Measurements from ENCODE around the gene KEL.
"Not testable (repeated sequence)": the region's sequence is repeated elsewhere in the genome, so short reads cannot be mapped to it uniquely, and the experiment has no call there.

Gene KEL, protein sequence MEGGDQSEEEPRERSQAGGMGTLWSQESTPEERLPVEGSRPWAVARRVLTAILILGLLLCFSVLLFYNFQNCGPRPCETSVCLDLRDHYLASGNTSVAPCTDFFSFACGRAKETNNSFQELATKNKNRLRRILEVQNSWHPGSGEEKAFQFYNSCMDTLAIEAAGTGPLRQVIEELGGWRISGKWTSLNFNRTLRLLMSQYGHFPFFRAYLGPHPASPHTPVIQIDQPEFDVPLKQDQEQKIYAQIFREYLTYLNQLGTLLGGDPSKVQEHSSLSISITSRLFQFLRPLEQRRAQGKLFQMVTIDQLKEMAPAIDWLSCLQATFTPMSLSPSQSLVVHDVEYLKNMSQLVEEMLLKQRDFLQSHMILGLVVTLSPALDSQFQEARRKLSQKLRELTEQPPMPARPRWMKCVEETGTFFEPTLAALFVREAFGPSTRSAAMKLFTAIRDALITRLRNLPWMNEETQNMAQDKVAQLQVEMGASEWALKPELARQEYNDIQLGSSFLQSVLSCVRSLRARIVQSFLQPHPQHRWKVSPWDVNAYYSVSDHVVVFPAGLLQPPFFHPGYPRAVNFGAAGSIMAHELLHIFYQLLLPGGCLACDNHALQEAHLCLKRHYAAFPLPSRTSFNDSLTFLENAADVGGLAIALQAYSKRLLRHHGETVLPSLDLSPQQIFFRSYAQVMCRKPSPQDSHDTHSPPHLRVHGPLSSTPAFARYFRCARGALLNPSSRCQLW

DNA sequence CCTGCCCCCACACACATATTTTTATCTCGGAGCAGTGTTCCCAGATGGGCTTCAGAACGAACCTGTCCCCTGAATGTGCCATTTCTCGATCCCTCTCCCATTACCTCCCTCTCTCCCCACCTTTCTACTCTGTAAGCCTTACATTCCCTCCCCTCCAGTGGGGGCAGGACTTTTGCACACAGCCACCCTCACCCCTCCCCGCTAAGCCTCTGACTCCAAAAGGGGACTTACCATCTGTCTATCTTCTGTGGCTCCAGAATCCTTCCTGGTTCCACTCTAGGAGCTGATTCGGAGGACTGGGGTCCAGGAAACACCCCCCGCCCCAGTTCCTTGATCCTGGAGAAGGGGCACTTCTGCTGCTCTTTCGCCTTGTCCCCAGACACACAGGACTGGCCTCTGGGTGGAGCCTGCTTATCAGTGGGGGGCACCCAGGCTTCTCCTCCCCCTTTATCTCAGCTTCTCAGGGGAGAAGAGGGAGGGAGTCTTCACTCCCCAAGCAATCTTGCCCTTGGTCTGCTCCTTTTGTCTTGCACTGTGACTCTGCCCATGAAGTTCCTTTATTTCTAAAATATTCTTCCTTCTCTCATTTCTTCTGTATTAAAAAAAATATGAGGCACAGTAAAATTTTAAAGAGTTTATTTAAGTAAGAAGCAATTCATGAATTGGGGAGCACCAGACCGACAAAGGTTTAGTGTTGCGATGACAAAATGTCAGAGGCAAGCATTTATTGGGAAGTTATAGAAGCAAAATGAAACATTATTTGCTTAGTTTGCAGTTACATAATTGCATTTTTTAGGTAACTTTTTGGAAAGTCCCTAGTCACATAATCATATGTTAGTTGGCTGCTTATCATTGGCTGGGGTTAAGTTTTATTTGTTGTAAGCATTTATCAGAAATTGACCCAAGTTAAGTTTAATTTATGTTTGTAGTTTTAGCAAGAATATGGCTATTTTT is at the start of gene KEL:
KEL (minus strand) TSS at position 391 of the 954 bp plus-strand sequence; CDS start at position 234, 157 bp downstream.
- no peak for DNase-seq

DNA sequence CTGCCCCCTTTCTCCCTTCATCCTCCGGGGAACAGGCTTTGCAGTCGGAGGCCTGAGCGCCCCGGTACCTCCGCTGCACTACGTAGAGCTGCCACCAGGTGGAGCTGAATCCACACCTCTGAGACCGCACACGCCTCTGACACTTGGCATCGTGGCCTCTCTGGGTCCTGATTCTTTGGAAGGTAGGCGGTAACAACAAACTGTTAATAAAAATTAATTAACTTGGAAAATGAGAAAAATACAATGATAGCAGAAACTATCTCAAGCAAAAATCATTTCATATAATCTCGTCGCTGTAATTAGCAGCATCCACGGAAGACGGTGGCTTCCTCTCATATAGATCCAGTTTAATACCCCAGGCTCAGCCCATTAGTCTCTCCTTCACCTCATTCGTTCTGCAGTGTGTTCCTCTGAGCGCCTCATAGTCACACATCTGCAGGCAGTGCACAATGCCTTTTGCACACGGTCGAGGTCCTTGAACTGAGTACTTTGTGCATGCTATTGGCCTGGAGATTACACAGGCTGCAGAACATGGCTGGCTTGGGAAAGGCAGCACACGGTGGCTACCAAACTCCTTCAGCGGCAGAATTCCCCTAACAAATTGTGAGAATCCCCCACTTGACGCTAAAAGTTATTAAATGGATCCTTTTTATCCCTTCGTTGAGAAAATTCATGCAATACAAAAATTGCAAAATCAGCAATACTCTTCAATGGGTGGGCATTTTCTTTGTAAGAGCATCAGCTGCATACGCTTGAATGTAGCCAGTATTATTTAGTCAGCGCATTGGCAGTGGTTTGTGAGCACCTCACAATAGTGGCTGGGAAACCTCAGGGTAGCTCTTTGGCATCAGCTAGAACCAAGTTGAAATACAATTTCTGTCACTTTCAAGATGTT is 46.1 kb upstream of the KEL start:
- no peak for DNase-seq

DNA sequence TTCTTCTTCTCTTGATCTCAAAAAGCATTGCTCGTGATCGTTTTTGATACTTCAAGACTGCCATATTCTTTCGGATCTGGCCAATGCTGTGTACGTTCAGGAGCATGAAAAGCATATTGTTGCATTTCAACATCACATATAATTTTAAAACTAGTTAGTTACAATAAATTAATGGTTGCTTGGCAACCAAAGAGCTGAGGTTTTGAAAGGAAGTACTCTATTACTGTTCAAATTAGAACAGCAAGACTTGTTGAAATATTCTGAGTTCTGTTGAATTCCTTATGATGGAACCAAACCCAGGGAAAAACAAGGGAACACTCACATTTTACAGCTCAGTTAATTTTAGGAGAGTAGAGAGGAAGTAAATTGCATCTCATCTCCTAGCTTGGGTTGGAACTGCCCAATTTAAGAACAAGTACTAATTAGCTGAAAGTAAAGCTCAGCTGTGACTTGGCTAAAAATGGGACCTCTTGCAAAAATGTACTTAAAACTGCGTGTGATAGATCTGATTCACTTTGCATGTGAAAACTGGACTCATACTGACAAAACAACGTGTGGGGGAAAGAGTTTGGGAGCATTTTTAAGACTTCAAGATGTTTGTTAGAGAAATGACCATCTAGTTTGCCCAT is 43.6 kb upstream of the KEL start:
- no peak for DNase-seq

DNA sequence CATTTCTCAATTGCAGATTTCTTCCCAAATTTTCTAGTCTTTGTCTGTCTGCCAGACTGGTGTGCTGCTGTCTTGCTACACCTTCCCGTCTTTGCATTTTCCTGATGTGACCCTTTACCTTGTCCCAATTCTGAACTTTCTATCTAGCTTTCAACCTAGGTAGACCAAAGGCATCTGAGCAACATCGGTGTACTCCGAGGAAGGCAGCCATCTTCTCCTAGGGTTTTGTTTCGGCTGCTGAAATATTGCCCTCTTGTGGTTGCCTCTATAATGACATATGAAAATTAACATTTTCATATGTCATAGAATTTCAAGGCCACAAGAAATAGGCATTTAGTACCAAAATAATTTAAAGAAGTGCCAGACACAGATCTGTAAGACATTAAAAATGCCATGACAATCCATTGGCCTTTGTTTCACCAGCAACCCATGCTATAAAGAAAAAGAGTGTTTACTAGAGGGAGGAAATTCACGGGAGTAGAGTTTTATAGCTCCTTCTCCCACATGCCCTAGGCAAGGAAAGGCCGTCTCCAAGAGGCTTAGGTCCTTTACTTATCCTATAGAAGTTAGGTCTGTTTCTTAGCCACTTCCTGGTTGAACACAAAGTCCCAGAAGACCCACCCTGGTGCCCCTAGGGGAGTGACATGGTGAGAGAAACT is 41.4 kb upstream of the KEL start:
- DNase-seq = no peak

DNA sequence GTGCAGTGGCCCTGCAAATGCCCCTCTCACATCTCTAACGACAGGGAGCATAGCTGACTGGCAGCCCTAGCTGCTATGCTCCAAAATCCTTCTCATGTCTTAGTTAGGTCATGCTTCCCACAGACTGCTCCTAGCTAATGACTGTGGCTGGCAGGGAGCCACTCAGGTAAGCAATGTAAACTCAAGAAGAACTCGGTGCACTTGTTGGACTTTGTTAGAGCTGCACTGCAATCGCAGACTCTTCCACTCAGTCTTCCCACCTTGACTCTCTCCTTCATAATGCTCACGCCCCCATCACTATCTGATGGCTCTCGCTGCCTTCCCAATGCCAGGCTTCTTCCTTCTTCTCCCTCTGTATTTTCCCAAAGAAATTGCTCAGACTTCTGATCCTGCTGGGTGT is 40.7 kb upstream of the KEL start:
- no peak for DNase-seq

DNA sequence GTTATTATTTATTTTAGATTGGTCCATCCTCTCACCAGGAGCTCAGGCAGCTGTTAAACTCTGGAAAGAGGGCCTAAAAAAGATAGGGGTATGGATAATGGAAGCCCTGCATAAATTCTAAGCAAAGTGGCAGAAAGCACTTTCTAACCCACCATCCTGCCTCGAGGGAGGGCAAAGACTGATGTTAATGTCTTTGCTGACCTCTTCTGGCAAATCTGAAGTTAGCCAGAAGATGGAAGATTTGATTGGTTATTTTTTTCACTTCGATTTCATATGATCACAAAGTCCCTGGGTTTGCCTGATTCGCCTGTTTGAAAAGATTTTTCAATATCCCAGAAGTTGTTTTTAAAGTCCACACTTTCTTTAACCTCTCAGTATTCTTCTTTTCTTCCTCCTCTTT is 39.9 kb upstream of the KEL start:
- no peak for DNase-seq

DNA sequence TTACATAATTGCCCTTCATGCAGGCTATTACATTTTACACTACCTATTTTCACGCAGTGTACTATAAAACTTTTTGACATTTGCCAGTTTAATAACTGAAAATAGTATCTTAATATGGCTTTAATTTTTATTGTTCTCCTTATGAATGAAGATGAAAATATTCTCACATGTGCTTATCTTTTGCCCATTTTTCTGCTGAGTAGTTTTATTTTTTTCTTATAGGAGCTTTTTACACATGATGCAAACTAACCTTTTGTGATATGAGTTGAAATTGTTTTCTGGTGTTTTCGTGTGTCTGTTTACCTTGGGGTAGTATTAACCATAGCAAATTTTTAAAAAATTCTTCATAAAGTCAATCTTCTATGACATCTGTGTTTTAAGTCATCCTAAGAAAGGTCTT is 38.5 kb upstream of the KEL start:
- no peak for DNase-seq

DNA sequence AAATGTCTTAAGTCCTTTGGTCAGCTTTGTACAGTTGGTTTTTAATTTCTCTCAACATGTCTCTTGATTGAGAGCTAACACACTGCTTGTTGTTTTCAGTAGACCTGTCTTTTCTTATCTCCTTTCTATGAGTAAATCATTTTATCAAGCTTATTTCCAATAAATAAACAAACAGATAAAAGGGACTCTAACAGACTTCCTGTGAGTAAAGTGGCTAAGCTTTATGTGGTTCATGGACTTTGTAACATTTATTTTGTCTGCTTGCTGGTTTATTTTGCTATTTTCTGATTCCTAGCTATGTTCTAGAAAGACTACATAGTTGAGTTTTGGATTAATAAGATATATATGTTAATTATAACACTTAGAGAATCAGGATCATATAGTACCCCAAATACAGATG is 37.6 kb upstream of the KEL start:
- no peak for DNase-seq

DNA sequence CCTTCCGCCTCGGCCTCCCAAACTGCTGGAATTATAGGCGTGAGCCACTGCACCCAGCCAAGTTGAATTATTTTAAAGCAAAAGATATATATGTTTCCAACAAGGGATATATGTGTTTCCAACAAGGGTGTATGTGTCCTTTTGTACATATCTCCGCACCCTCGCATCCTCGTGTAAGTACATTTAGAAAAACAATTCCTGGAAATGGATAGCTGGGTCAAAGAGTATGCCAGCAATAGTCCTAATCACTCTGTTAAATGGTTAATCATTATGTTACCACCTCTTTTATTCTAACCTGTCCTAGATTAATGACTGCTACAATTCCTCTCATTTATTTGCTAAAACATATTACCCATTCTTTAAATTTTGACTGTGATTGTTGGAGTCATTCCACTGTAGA is 36.8 kb upstream of the KEL start:
- no peak for DNase-seq

DNA sequence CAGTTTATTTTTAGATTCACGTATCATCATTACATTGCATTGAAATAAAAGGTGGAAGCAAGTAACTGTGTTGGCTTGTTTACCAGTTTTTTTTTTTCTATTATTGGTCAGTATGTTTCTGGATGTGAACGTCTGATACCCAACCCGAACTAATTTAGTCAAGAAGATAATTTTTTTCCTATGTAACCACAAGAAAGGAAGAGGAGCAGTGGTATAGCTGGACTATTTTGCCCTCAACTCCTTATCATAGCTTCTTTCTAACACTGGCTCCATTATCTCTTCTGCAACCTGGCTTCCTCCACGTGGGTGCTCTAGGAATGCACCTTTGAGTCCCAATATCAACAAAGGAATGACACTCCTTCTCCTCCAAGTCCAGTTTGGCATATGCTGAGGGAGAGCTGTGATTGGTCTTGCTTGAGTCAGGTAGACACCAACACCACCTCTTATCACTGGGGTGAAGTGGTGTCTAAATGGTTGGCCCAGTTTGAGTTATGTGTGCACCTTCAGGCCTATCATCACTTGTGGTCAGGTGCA is 35.4 kb upstream of the KEL start:
- DNase-seq = no peak

DNA sequence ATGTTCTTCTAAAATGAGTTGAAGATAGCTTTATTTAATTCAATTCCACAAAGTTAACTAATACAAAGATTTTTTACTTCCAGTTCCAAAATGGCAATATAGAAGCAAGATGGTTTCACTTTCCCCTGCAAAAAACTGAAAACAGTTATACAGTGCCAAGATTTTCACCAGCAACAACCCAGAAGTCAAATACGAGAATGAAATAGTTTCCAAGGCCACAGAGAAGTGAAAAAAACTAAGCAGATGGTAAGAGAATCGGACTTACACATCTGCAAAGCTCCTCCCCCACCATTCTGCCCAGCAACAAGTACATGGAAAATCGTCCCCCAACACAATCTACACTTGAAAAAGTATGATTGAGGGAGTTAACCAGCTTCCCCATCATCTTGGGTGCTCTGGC is 30.3 kb upstream of the KEL start:
- DNase-seq = no peak

DNA sequence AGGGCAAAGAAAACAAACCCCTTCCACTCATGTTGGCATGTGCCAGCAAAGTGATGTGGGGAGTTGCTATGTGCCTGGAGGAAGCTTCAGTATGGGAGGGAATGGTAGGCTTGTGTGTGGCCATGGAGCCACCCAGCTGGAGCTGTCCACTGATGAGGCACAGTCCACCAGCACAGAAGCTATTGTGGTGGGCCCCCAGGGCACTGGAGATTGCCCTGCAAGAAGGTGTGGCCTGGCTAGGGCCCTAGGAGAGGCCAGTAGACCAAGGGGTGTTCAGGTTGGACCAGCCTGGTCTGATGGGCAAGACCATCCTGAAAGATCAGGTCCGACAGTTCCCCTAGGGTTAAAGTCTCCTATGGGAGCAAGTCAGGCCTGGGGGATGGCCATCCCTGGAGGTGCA is 22.1 kb upstream of the KEL start:
- no peak for DNase-seq

DNA sequence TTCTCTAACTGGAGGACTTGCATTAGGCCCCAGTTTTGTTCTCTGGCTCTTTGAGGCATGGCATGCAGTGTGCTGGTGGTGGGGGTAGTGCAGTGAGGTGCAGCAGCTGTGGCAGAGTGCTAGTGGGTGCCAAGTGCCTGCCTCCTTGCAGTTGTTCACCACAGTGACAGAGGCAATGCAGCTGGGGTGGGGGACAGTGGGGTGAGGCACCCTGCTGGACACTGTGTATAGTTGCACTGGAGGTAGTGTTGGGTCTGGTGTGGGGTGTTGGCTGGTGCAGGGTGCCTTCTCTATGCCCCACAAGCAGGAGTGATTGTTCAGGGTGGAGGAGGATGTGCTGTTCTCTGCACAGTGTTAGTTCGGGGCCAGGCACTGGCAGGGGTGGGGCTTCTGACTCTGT is 21.7 kb upstream of the KEL start:
- no peak for DNase-seq

DNA sequence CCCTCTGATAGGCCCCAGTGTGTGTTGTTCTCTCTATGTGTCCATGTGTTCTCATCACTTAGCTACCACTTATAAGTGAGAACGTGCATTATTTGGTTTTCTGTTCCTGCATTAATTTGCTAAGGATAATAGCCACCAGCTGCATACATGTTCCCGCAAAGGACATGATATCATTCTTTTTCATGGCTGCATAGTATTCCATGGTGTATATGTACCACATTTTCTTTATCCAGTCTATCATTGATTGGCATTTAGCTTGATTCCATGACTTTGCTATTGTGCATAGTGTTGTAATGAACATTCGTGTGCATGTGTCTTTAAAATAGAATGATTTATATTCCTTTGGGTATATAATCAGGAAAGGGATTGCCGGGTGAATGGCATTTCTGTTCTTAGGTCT is 16.2 kb upstream of the KEL start:
- not testable (repeated sequence) for DNase-seq

DNA sequence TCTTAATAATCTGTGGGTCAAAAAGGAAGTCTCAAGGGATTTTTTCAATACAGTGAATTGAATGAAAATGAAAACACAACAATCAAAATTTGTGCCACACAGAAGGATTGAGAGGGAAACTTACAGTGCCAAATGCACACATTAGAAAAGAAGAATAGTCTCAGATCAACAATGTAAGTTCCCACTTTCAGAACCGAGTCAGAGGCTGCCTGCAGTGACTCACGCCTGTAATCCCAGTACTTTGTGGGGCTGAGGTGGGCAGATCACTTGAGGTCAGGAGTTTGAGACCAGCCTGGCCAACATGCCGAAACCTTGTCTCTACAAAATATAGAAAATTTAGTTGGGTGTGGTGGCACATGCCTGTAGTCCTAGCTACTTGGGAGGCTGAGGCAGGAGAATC is 12.5 kb upstream of the KEL start:
- no peak for DNase-seq

DNA sequence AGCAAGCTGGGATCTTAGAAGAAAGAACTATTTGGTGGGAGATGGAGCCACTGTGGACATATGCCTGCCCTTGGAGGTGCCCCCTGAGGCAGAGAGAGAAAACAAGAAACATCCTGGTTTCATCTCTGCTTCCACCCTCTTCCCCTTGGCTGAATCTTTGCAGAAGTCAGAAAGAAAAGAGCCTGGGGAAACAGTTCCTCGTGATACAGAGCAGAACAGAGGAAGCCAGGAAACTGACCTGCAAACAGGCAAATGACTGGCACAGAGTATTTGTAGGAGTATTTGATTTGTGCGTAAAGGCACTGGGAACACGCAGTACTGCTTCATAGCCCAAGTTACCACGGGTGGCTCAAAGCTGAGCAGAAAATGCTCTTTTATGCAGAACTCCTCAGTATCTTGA is 7.0 kb upstream of the KEL start:
- no peak for DNase-seq

DNA sequence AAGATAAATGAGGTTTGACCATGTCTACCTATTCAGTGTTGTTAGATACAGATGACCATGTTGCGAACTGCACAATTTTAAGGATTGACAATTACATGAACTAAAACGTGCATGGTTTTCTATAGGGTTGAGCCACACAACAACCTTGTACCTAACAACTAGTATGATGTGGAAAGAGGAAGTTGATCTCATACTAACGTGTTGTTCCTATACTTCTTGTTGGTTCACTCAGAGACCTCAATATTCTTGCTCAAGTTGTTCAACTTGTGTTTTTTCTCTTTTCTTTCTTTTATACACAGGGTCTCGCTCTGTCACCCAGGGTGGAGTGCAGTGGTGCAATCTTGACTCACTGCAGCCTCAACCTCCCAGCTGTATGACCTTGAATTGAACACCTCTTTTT is 6.1 kb upstream of the KEL start:
- no peak for DNase-seq

DNA sequence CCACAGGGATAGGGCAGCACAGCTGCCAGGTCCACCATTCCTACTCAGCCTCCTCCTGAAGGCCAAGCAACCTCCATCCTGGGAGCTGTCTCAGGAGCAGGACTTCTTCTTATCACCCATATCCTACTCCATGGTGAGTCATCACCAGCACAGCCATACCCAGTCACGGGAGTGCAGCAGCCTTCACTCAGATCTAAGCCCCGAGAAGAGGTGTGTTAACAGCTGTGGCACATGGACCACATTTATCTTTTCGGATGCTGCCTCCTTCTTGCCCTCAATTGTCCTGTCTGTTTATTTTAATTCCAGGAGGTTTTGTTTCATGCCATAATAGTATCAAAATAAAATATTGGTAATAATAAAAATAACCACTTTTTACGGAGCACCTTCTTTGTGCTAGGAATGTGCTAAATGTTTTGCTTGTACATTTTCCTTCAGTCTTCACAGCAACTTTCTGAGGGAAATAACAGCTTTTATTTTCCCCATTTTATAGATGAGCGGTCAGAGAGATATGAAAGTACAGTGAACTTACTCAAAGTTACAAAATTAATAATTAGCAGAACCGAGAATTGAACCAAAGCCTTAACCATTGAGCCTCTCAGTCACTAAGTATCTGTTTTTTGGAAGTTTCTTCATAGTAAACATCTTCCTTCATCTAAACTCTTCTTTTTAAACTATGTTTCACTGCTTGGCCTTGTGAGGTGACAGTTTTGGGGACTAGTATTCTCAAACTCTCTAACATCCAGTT is 2.5 kb upstream of the KEL start:
- DNase-seq = no peak

DNA sequence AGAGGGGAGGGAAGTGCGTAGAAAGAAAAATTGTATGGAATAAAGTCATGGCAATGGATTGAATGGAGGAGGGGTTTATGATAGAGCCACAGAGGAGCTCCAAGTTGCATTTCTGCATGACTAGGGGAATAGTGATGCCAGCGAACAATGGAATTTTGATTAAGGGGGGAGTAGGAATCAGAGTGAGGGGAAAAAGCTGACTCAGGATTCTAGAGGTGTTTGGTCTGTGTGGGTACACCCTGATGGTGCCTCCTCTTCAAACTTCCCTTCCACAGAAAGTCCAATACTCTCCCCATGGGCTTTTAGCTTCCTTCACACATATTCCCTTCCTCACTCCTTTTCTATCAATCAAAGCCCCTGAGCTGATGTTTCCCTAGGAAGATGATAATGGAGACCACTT is 1.8 kb upstream of the KEL start:
- no peak for DNase-seq

DNA sequence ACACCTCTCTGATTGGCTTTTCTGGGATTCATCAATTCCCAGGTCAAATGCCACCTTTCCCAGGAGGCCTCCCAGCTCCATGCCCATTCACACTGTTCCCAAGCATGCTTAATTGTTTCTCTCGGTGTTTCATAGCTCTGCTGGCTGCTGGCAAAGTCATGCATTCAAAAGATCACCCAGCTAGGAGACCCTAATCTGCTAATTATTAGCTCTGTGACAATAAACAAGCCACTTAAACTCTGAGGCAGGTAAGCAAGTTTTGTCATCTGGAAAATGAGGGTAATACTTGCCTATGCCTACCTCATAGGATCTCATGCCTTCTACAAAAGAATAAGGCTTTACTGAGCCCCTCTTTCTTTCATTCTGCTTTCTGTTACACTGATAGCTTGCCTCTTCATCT is 828 bp upstream of the KEL start:
- no peak for DNase-seq
